Astrocyte of the cerebellum (primary cell): ENCODE measurements around the gene DHX9.

ENCODE experiments used
- DNase-seq: peaks from one replicate; pipeline ENCODE4 v3.0.0-alpha.2; 2011; ENCODE audit warnings: low read depth
- H3K4me3 ChIP-seq: 2 replicates; pipeline ENCODE4 v1.5.1; 2011; ENCODE audit warnings: mild to moderate bottlenecking, low read depth, low read length, moderate library complexity
- in situ Hi-C: cut with HindIII; loops from 2 replicates; pipeline ENCODE4 v1.10.0; 2017; ENCODE audit warnings: low sequenced_read_pairs
- TF ChIP-seq, protein P1 (sequence below): IDR thresholded peaks from 2 replicates; pipeline ENCODE4 v1.5.1; 2012; ENCODE audit warnings: low read length, low read depth, moderate library complexity, mild to moderate bottlenecking; ENCODE audit errors: missing control alignments

The DHX9 gene

DNA sequence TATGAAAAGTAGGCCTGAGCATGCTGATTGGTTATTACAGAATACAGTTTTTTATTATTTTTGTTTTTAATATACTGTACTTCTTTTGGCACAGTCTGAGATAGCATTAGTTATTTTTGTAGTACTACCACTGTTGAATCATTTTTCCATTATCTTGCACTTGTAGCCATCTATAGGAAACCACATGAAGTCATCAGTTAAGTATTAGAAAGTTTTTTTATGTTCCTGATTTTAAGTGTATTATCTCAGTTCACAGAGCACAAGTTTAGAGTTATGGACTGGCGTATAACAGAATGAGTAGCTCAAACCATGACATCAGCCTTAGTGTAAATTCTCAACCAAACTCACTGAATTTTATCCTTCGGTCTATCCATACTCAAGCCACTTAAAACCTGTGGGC, 22.8 kb downstream of the DHX9 start:
- in situ Hi-C loops = no loop called here
- TF ChIP-seq, protein P1, sequence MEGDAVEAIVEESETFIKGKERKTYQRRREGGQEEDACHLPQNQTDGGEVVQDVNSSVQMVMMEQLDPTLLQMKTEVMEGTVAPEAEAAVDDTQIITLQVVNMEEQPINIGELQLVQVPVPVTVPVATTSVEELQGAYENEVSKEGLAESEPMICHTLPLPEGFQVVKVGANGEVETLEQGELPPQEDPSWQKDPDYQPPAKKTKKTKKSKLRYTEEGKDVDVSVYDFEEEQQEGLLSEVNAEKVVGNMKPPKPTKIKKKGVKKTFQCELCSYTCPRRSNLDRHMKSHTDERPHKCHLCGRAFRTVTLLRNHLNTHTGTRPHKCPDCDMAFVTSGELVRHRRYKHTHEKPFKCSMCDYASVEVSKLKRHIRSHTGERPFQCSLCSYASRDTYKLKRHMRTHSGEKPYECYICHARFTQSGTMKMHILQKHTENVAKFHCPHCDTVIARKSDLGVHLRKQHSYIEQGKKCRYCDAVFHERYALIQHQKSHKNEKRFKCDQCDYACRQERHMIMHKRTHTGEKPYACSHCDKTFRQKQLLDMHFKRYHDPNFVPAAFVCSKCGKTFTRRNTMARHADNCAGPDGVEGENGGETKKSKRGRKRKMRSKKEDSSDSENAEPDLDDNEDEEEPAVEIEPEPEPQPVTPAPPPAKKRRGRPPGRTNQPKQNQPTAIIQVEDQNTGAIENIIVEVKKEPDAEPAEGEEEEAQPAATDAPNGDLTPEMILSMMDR = no peak
- no peak for DNase-seq
- no peak overlapping the region for H3K4me3 ChIP-seq

DNA sequence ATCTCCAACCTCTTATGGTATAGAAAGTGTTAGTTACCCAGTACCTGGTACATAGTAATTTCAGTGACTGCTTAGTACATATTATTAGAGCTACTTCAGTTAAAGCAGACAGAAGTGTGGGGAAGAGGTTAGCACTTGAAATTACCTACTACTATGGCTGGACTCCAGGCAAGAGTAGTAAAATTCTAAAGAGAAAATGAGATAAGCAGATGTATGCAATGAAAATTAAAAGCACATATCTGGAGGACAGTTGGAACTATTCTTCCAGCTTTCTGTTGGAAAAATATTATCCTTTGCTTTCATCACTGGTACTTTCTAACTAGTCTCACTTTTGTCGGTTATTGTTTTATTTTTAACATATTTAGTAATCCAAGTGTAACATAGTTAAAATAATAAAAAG, 23.7 kb downstream of the DHX9 start:
- TF ChIP-seq, protein P1 = no peak
- no peak overlapping the region for H3K4me3 ChIP-seq
- in situ Hi-C loops = no loop called here
- no peak for DNase-seq

GRCh38 chr1:182863940-182864339, 24.8 kb downstream of the DHX9 start:
- TF ChIP-seq, protein P1 = no peak
- in situ Hi-C loops = no loop called here

DNA sequence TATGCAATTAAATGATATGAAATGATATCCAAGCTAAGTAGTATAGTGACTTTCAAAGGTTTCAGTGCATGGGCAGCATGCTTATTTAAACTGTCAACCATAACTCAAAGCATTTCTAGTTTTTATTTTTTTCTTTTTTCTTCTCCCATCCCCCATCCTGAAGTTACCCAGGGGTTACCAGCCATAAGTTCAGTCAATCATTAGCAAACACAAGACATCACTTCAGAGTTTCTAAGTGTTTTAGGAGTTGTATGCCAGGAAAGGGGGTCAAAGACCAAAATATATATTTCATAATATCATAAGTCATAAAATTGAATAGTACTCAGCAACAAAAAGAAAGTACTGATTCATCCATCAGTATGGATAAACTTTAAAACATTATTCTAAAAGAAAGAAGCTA, 28.7 kb downstream of the DHX9 start:
- TF ChIP-seq, protein P1 = no peak
- no peak overlapping the region for H3K4me3 ChIP-seq
- in situ Hi-C loops = no loop called here
- DNase-seq = no peak

More at GRCh38 chr1:182863940-182864339, 24.8 kb downstream of the DHX9 start:
- no peak overlapping the region for H3K4me3 ChIP-seq
- no peak for DNase-seq

- TF ChIP-seq, protein P1 = no peak
- no peak for DNase-seq
- no peak overlapping the region for H3K4me3 ChIP-seq
- in situ Hi-C loops = no loop called here
These were observed 30.1 kb downstream of the DHX9 start for GRCh38 chr1:182869241-182869666.

GRCh38 chr1:182872881-182873280, 33.7 kb downstream of the DHX9 start:
- in situ Hi-C loops = no loop called here
- DNase-seq = no peak
- H3K4me3 ChIP-seq = no peak overlapping the region
- TF ChIP-seq, protein P1 = no peak

GRCh38 chr1:182875889-182876288, 36.7 kb downstream of the DHX9 start:
- in situ Hi-C loops = no loop called here
- no peak overlapping the region for H3K4me3 ChIP-seq
- TF ChIP-seq, protein P1 = no peak
- DNase-seq = no peak
